Central memory CD8-positive, alpha-beta T cell (primary cell): Measurements from ENCODE around the gene NHLRC4.

Experiments
- ATAC-seq: fragments of 150-1000 bp; cut with Tn5 transposase; replicated peaks from 2 replicates; pipeline ENCODE4 v1.10.0; 2022; ENCODE audit warnings: mild to moderate bottlenecking, moderate FRiP score, moderate number of reproducible peaks; ENCODE audit not compliant: poor library complexity, severe bottlenecking; ENCODE audit errors: extremely low read depth
- DNase-seq, 2 donors: peaks; one replicate each; pipeline ENCODE4 v3.0.0; 2021; ENCODE audit warnings: low spot score in 2 of 2
- H3K27ac Mint-ChIP-seq: one replicate; pipeline ENCODE4 v1.8.0; 2022; ENCODE audit warnings: low read depth, mild to moderate bottlenecking, moderate library complexity, mixed read lengths
- H3K27me3 Mint-ChIP-seq: one replicate; pipeline ENCODE4 v1.8.0; 2022; ENCODE audit warnings: mixed read lengths
- H3K36me3 Mint-ChIP-seq: one replicate; pipeline ENCODE4 v1.8.0; 2022; ENCODE audit warnings: mild to moderate bottlenecking, moderate library complexity, mixed read lengths; ENCODE audit not compliant: insufficient read depth
- H3K4me1 Mint-ChIP-seq: one replicate; pipeline ENCODE4 v1.8.0; 2022; ENCODE audit warnings: mixed read lengths
- H3K4me3 Mint-ChIP-seq: one replicate; pipeline ENCODE4 v1.8.0; 2022; ENCODE audit warnings: mild to moderate bottlenecking, moderate library complexity, mixed read lengths
- H3K9me3 Mint-ChIP-seq: one replicate; pipeline ENCODE4 v1.8.0; 2022; ENCODE audit warnings: mixed read lengths

The NHLRC4 gene

GRCh38 chr16:566475-567372 is at the start of gene NHLRC4:
TSS of gene NHLRC4 (plus strand) at chr16:567005. CDS start at chr16:568048, 1,043 bp downstream.
- H3K4me1 Mint-ChIP-seq, result peaks cover 21% of the 10 kb centered on the region
- DNase-seq (no peak), ATAC-seq (no peak)
- H3K36me3 Mint-ChIP-seq, result peaks cover 13% of the 10 kb centered on the region
- no peaks in the 10 kb centered on the region for H3K9me3 Mint-ChIP-seq
- peak within 1 kb of the TSS; percentile 41 for H3K27ac Mint-ChIP-seq
- H3K4me3 Mint-ChIP-seq, result peak within 1 kb of the TSS; percentile 56
- H3K27me3 Mint-ChIP-seq, result no peaks in the 10 kb centered on the region

- H3K9me3 Mint-ChIP-seq, result no peaks in the 10 kb centered on the region
- H3K36me3 Mint-ChIP-seq, result peaks cover 8% of the 10 kb centered on the region
- no peaks in the 10 kb centered on the region for H3K4me1 Mint-ChIP-seq
- H3K27me3 Mint-ChIP-seq, result no peaks in the 10 kb centered on the region
- ATAC-seq (no peak), DNase-seq (no peak)
- H3K27ac Mint-ChIP-seq, result no peak overlapping the region
- H3K4me3 Mint-ChIP-seq, result no peak overlapping the region
These were observed 47.9 kb upstream of the NHLRC4 start for GRCh38 chr16:518858-519257.

GRCh38 chr16:519425-519824 is 47.4 kb upstream of the NHLRC4 start:
- no peak overlapping the region for H3K27ac Mint-ChIP-seq

GRCh38 chr16:519841-520687 is 46.7 kb upstream of the NHLRC4 start:
- no peak overlapping the region for H3K4me3 Mint-ChIP-seq
- ATAC-seq (no peak), DNase-seq (no peak)
- H3K27me3 Mint-ChIP-seq, result no peaks in the 10 kb centered on the region
- H3K27ac Mint-ChIP-seq, result no peak overlapping the region
- no peaks in the 10 kb centered on the region for H3K9me3 Mint-ChIP-seq
- H3K4me1 Mint-ChIP-seq, result no peaks in the 10 kb centered on the region
- peaks cover 8% of the 10 kb centered on the region for H3K36me3 Mint-ChIP-seq

More at GRCh38 chr16:519425-519824, 47.4 kb upstream of the NHLRC4 start:
- no peaks in the 10 kb centered on the region for H3K9me3 Mint-ChIP-seq
- H3K4me1 Mint-ChIP-seq, result no peaks in the 10 kb centered on the region
- no peaks in the 10 kb centered on the region for H3K27me3 Mint-ChIP-seq
- no peak for DNase-seq
- H3K36me3 Mint-ChIP-seq, result peaks cover 8% of the 10 kb centered on the region
- ATAC-seq, result no peak
- no peak overlapping the region for H3K4me3 Mint-ChIP-seq

- H3K27ac Mint-ChIP-seq, result no peak overlapping the region
- DNase-seq (no peak), ATAC-seq (no peak)
- peaks cover 13% of the 10 kb centered on the region for H3K36me3 Mint-ChIP-seq
- H3K27me3 Mint-ChIP-seq, result no peaks in the 10 kb centered on the region
- no peaks in the 10 kb centered on the region for H3K9me3 Mint-ChIP-seq
- H3K4me1 Mint-ChIP-seq, result peaks cover 7% of the 10 kb centered on the region
- H3K4me3 Mint-ChIP-seq, result no peak overlapping the region
These were observed 46.0 kb upstream of the NHLRC4 start for GRCh38 chr16:520847-521246.

GRCh38 chr16:521381-522210 is 45.2 kb upstream of the NHLRC4 start:
- no peak overlapping the region for H3K4me3 Mint-ChIP-seq
- H3K27ac Mint-ChIP-seq, result no peak overlapping the region
- peaks cover 10% of the 10 kb centered on the region for H3K36me3 Mint-ChIP-seq
- DNase-seq (no peak), ATAC-seq (no peak)
- H3K27me3 Mint-ChIP-seq, result no peaks in the 10 kb centered on the region
- H3K9me3 Mint-ChIP-seq, result no peaks in the 10 kb centered on the region
- H3K4me1 Mint-ChIP-seq, result peaks cover 12% of the 10 kb centered on the region

GRCh38 chr16:522320-523096 is 44.3 kb upstream of the NHLRC4 start:
- peaks cover 11% of the 10 kb centered on the region for H3K36me3 Mint-ChIP-seq
- ATAC-seq (no peak), DNase-seq (no peak)
- H3K4me1 Mint-ChIP-seq, result peaks cover 15% of the 10 kb centered on the region
- H3K27ac Mint-ChIP-seq, result no peak overlapping the region
- no peak overlapping the region for H3K4me3 Mint-ChIP-seq
- no peaks in the 10 kb centered on the region for H3K9me3 Mint-ChIP-seq
- H3K27me3 Mint-ChIP-seq, result no peaks in the 10 kb centered on the region

GRCh38 chr16:523097-523741 is 43.6 kb upstream of the NHLRC4 start:
- ATAC-seq (no peak), DNase-seq (no peak)
- H3K36me3 Mint-ChIP-seq, result peaks cover 11% of the 10 kb centered on the region
- no peaks in the 10 kb centered on the region for H3K9me3 Mint-ChIP-seq
- H3K27ac Mint-ChIP-seq, result peak overlapping the region; percentile 51
- peaks cover 15% of the 10 kb centered on the region for H3K4me1 Mint-ChIP-seq
- no peak overlapping the region for H3K4me3 Mint-ChIP-seq
- no peaks in the 10 kb centered on the region for H3K27me3 Mint-ChIP-seq

- ATAC-seq, result no peak
- H3K4me3 Mint-ChIP-seq, result no peak overlapping the region
- H3K36me3 Mint-ChIP-seq, result peaks cover 15% of the 10 kb centered on the region
- H3K9me3 Mint-ChIP-seq, result no peaks in the 10 kb centered on the region
- no peak for DNase-seq
- peaks cover 25% of the 10 kb centered on the region for H3K4me1 Mint-ChIP-seq
- H3K27me3 Mint-ChIP-seq, result no peaks in the 10 kb centered on the region
- no peak overlapping the region for H3K27ac Mint-ChIP-seq
These were observed 42.3 kb upstream of the NHLRC4 start for GRCh38 chr16:524274-525040.

- H3K9me3 Mint-ChIP-seq, result no peaks in the 10 kb centered on the region
- ATAC-seq (no peak), DNase-seq (no peak)
- H3K4me1 Mint-ChIP-seq, result peaks cover 28% of the 10 kb centered on the region
- H3K27me3 Mint-ChIP-seq, result no peaks in the 10 kb centered on the region
- peaks cover 14% of the 10 kb centered on the region for H3K36me3 Mint-ChIP-seq
- peak overlapping the region; percentile 74 for H3K4me3 Mint-ChIP-seq
- peak overlapping the region; percentile 93 for H3K27ac Mint-ChIP-seq
These were observed 41.7 kb upstream of the NHLRC4 start for GRCh38 chr16:525123-525519.
